GM18526 (cell line): ENCODE data around the gene HOXA6.

Experiments used
- POLR2A ChIP-seq: IDR thresholded peaks from 3 replicates; pipeline ENCODE4 v1.6.1; 2011; ENCODE audit not compliant: insufficient read length; ENCODE audit errors: extremely low read depth

The HOXA6 gene

GRCh38 chr7:27123477-27124053 is 24.0 kb downstream of the HOXA6 start:
- no peak for TF ChIP-seq POLR2A

GRCh38 chr7:27123007-27123476 is 24.5 kb downstream of the HOXA6 start:
- no peak for TF ChIP-seq POLR2A

- no peak for TF ChIP-seq POLR2A
Measured at GRCh38 chr7:27122077-27122910, 25.3 kb downstream of the HOXA6 start.

GRCh38 chr7:27121684-27122076 is 25.9 kb downstream of the HOXA6 start:
- no peak for TF ChIP-seq POLR2A

- no peak for TF ChIP-seq POLR2A
Measured at GRCh38 chr7:27119412-27119911, 28.1 kb downstream of the HOXA6 start.

- TF ChIP-seq POLR2A: no peak
Measured at GRCh38 chr7:27118580-27118979, 29.0 kb downstream of the HOXA6 start.

- TF ChIP-seq POLR2A: no peak
Measured at GRCh38 chr7:27117887-27118491, 29.6 kb downstream of the HOXA6 start.

GRCh38 chr7:27116962-27117886 is 30.4 kb downstream of the HOXA6 start:
- TF ChIP-seq POLR2A: no peak

GRCh38 chr7:27116031-27116961 is 31.3 kb downstream of the HOXA6 start:
- no peak for TF ChIP-seq POLR2A

- no peak for TF ChIP-seq POLR2A
Measured at GRCh38 chr7:27115221-27116026, 32.1 kb downstream of the HOXA6 start.

GRCh38 chr7:27114881-27115220 is 32.7 kb downstream of the HOXA6 start:
- TF ChIP-seq POLR2A: no peak

GRCh38 chr7:27113991-27114769 is 33.4 kb downstream of the HOXA6 start:
- TF ChIP-seq POLR2A: no peak
